ENCODE results near the gene CADM2. TPM values are rescaled to one million over a fixed set of nuclear protein-coding genes. Genes with fewer than 3 reads are reported as not detected.

Gene CADM2
- total RNA-seq, 1 donor from 2014 or later = 0.55 TPM

DNA sequence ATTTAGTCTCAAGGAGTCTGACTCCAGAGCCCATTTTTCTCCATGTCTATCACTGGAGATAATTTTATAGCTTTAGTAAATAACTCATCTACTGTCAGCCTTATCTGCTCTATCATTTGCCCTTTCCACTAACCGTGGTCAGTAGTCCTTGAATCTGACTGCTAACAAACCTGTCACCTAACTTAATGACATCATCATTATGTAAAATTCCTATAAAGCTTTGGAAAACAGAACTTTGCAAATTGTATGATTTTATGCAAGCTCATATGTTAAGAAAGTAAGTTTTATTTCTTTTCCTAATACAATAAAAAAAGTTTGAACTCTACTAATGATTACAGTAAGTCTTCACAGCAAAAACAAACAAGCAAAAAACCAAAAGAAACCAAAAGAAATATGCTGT lies 293.9 kb downstream of the CADM2 start:
- TF ChIP-seq, protein P1, sequence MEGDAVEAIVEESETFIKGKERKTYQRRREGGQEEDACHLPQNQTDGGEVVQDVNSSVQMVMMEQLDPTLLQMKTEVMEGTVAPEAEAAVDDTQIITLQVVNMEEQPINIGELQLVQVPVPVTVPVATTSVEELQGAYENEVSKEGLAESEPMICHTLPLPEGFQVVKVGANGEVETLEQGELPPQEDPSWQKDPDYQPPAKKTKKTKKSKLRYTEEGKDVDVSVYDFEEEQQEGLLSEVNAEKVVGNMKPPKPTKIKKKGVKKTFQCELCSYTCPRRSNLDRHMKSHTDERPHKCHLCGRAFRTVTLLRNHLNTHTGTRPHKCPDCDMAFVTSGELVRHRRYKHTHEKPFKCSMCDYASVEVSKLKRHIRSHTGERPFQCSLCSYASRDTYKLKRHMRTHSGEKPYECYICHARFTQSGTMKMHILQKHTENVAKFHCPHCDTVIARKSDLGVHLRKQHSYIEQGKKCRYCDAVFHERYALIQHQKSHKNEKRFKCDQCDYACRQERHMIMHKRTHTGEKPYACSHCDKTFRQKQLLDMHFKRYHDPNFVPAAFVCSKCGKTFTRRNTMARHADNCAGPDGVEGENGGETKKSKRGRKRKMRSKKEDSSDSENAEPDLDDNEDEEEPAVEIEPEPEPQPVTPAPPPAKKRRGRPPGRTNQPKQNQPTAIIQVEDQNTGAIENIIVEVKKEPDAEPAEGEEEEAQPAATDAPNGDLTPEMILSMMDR (IDR thresholded peaks at IDR 0.05) = no peak
- ATAC-seq = no peak
- no peak for DNase-seq
- H3K9me3 ChIP-seq = no peaks in the 10 kb centered on the region
- intact Hi-C loops (cut with DNase I) = no loop called here
- no peak overlapping the region for H3K27ac ChIP-seq
- no peak overlapping the region for H3K4me3 ChIP-seq
- H3K4me1 ChIP-seq = no peaks in the 10 kb centered on the region
- no peaks in the 10 kb centered on the region for H3K36me3 ChIP-seq
- H3K27me3 ChIP-seq = no peaks in the 10 kb centered on the region

DNA sequence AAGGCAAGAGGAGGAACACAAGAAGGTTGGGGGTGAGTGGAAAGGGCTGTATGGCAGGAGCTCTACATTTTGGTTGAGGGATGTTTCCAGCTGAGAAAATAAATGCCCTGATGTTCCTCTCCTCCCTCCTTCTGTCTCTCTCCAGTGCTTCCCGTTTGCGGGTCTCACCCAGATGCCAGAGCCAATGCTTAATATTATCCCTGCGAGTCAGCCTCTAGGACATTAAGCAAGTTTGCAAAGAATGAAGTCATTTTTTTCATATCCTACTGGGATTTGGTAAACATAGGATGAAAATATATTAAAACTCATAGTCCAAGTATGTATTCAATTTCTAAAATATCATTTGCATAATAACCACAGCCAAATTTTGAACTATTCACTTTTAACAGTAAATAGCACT lies 295.9 kb downstream of the CADM2 start:
- ATAC-seq = no peak
- Histone ChIP-seq H3K36me3 (no peaks in the 10 kb centered on the region), H3K9me3 (no peaks in the 10 kb centered on the region), H3K4me1 (no peaks in the 10 kb centered on the region), H3K27ac (no peak overlapping the region), H3K27me3 (no peaks in the 10 kb centered on the region), H3K4me3 (no peak overlapping the region)
- intact Hi-C loops (cut with DNase I) = no loop called here
- TF ChIP-seq, protein P1 (IDR thresholded peaks at IDR 0.05) = no peak
- DNase-seq = no peak

DNA sequence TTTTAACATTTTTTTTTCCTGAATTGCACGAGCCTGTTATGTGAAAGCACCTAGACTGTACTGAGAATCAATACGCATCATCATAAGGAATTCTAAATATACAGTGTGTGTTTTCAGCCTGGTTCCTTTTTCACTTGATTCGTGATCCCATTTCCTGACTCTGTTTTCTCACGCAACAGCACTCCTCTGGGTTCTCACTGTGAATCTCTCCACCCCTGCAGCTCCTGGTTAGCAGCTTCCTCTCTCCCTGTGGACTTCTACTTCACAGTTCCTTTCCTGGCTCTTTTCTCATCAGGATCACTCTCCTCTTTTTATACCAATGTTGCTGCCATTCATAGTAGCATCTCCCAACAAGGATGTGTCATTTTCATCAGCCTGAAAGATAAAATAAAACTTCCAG lies 297.2 kb downstream of the CADM2 start:
- H3K4me1 ChIP-seq = no peaks in the 10 kb centered on the region
- no peak for ATAC-seq
- DNase-seq = no peak
- no peaks in the 10 kb centered on the region for H3K9me3 ChIP-seq
- intact Hi-C loops (cut with DNase I) = no loop called here
- H3K36me3 ChIP-seq = no peaks in the 10 kb centered on the region
- no peak overlapping the region for H3K4me3 ChIP-seq
- no peaks in the 10 kb centered on the region for H3K27me3 ChIP-seq
- no peak overlapping the region for H3K27ac ChIP-seq
- TF ChIP-seq, protein P1 (IDR thresholded peaks at IDR 0.05) = no peak

DNA sequence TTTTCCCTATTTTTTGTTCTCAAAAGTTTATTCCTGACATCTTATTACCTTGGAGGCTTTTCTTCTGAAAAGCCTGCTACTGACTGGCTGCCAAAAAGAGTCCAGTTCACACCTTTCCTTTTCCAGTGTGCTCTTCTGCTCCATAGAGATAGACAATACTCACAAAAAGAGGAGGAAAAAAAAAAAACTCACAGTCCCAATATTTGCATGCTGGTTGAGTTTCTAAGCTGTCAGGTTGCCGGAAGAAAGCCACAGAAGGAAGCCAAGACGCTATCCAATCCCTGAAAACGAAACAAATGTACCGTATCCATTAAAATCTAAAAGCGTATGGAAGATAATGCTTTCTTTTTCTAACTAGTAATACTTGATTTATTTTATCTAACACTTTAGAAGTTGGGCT lies 299.5 kb downstream of the CADM2 start:
- H3K9me3 ChIP-seq = no peaks in the 10 kb centered on the region
- H3K27ac ChIP-seq = no peak overlapping the region
- intact Hi-C loops (cut with DNase I) = no loop called here
- no peak for DNase-seq
- ATAC-seq = no peak
- no peaks in the 10 kb centered on the region for H3K27me3 ChIP-seq
- no peak overlapping the region for H3K4me3 ChIP-seq
- TF ChIP-seq, protein P1 (IDR thresholded peaks at IDR 0.05) = no peak
- no peaks in the 10 kb centered on the region for H3K36me3 ChIP-seq
- H3K4me1 ChIP-seq = no peaks in the 10 kb centered on the region

DNA sequence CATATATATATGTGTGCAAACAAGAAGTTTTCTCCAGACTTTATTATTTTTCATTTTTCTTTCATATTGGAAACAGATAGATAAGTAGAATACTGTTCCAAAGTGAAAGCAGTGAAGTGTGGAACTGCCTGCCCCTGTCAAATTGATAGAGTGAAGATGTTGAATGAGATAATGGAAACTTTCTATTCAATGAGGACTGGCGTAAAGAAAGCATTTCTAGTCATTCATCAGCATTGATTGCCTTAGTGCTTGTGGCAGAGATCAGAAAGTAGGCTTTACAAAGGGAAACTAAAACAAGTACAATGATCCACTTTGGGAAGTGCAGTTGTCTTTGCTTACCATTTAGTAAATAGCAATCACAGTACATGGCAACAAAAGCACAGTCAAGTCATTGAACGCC lies 300.0 kb downstream of the CADM2 start:
- DNase-seq (no peak), ATAC-seq (no peak)
- intact Hi-C loops (cut with DNase I) = no loop called here
- Histone ChIP-seq H3K9me3 (no peaks in the 10 kb centered on the region), H3K4me1 (no peaks in the 10 kb centered on the region), H3K27me3 (no peaks in the 10 kb centered on the region), H3K27ac (no peak overlapping the region), H3K4me3 (no peak overlapping the region), H3K36me3 (no peaks in the 10 kb centered on the region)
- TF ChIP-seq, protein P1 (IDR thresholded peaks at IDR 0.05) = no peak

DNA sequence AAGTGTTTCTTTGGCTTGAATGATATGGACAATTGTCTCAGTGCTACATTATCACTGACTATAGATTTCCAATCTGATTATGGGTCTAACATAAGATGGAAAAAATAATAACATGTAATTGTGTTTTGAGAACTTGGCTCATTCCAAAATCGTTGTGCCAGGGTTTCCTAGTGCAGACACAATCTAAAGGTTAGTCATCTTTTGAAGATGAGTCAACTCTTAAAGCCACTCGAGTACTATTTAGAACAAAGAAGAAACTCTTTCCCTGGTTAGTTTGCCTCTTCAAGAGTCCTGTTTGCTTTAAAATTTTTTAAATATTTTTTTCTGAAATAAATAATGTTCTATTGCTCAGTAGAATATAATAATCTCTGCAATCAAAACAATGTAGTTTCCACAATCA lies 301.0 kb downstream of the CADM2 start:
- no peaks in the 10 kb centered on the region for H3K27me3 ChIP-seq
- DNase-seq = no peak
- H3K4me1 ChIP-seq = no peaks in the 10 kb centered on the region
- H3K9me3 ChIP-seq = no peaks in the 10 kb centered on the region
- TF ChIP-seq, protein P1 (IDR thresholded peaks at IDR 0.05) = no peak
- no peaks in the 10 kb centered on the region for H3K36me3 ChIP-seq
- intact Hi-C loops (cut with DNase I) = no loop called here
- no peak for ATAC-seq
- no peak overlapping the region for H3K4me3 ChIP-seq
- no peak overlapping the region for H3K27ac ChIP-seq

Data from upper lobe of right lung (tissue), 1 donor.